ENCODE measurements around the gene UCHL1.
"Not testable (repeated sequence)": the region's sequence is repeated elsewhere in the genome, so short reads cannot be mapped to it uniquely, and the experiment has no call there.

DNA sequence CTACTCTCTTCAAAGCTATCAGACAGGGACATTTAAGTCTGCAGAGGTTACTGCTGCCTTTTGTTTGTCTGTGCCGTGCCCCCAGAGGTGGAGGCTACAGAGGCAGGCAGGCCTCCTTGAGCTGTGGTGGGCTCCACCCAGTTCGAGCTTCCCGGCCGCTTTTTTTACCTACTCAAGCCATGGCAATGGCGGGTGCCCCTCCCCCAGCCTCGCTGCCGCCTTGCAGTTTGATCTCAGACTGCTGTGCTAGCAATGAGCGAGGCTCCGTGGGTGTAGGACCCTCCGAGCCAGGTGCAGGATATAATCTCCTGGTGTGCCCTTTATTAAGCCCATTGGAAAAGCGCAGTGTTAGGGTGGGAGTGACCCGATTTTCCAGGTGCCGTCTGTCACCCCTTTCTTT lies 19.2 kb downstream of the UCHL1 start:
- not testable (repeated sequence) for TF ChIP-seq YY1 (IDR thresholded peaks at IDR 0.05); TAF1 (conservative IDR thresholded peaks at IDR 0.05); SP1 (IDR thresholded peaks at IDR 0.05); RAD21 (IDR thresholded peaks at IDR 0.05); GABPA (IDR thresholded peaks at IDR 0.05 in 1 of 2, conservative IDR thresholded peaks at IDR 0.05 in 1 of 2); JUND (IDR thresholded peaks at IDR 0.05)
- TF ChIP-seq, protein P1, sequence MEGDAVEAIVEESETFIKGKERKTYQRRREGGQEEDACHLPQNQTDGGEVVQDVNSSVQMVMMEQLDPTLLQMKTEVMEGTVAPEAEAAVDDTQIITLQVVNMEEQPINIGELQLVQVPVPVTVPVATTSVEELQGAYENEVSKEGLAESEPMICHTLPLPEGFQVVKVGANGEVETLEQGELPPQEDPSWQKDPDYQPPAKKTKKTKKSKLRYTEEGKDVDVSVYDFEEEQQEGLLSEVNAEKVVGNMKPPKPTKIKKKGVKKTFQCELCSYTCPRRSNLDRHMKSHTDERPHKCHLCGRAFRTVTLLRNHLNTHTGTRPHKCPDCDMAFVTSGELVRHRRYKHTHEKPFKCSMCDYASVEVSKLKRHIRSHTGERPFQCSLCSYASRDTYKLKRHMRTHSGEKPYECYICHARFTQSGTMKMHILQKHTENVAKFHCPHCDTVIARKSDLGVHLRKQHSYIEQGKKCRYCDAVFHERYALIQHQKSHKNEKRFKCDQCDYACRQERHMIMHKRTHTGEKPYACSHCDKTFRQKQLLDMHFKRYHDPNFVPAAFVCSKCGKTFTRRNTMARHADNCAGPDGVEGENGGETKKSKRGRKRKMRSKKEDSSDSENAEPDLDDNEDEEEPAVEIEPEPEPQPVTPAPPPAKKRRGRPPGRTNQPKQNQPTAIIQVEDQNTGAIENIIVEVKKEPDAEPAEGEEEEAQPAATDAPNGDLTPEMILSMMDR (IDR thresholded peaks at IDR 0.05; ENCODE audit: low read depth, low read length, missing input control): not testable (repeated sequence)
- TF ChIP-seq, protein P2, sequence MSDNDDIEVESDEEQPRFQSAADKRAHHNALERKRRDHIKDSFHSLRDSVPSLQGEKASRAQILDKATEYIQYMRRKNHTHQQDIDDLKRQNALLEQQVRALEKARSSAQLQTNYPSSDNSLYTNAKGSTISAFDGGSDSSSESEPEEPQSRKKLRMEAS (IDR thresholded peaks at IDR 0.05): not testable (repeated sequence)
- TF ChIP-seq, protein P3, sequence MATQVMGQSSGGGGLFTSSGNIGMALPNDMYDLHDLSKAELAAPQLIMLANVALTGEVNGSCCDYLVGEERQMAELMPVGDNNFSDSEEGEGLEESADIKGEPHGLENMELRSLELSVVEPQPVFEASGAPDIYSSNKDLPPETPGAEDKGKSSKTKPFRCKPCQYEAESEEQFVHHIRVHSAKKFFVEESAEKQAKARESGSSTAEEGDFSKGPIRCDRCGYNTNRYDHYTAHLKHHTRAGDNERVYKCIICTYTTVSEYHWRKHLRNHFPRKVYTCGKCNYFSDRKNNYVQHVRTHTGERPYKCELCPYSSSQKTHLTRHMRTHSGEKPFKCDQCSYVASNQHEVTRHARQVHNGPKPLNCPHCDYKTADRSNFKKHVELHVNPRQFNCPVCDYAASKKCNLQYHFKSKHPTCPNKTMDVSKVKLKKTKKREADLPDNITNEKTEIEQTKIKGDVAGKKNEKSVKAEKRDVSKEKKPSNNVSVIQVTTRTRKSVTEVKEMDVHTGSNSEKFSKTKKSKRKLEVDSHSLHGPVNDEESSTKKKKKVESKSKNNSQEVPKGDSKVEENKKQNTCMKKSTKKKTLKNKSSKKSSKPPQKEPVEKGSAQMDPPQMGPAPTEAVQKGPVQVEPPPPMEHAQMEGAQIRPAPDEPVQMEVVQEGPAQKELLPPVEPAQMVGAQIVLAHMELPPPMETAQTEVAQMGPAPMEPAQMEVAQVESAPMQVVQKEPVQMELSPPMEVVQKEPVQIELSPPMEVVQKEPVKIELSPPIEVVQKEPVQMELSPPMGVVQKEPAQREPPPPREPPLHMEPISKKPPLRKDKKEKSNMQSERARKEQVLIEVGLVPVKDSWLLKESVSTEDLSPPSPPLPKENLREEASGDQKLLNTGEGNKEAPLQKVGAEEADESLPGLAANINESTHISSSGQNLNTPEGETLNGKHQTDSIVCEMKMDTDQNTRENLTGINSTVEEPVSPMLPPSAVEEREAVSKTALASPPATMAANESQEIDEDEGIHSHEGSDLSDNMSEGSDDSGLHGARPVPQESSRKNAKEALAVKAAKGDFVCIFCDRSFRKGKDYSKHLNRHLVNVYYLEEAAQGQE (IDR thresholded peaks at IDR 0.05): not testable (repeated sequence)
